ENCODE results near the gene PNLIPRP2. TPM values are rescaled to one million over a fixed set of nuclear protein-coding genes. Genes with fewer than 3 reads are reported as not detected.

The PNLIPRP2 gene
- total and polyA plus RNA-seq, 2 of the 8 experiments (the other 6 are each of a cell fraction or from before 2014, with no cell fraction given), result 0.11 TPM; not detected in 1

DNA sequence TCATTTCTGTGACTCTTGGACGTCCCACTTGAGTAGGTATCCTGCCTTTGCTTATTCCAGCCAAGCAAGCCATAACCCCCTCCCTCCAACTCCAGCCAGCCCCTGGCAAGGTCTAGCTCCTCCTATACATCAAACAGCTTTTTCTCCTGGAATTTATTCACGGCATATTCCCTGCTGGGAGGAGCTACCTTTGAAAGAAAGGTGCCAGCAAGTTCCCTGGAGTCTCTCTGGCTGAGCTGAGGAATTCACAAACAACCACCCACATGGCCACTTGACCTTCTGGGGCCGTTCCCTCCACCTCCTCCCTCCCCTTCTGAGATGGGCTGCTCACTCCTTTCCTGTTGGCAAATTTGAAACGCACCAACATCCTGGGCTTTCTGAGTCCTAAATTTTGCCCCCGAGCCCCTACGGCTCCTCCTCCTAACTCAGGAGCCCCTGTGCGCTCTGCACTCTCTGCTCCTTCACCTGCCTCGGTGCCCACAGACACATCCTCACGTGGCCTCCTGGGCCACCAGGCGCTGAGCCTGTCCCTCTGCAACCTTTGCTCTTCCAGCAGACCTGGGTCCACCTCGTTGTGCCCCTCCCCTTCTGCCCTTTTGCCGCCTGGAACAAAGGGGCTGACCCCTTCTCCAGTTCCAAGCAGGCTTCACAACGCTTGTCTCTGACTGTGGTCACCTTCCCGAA, 73.6 kb downstream of the PNLIPRP2 start (continued):
- TF ChIP-seq BACH1 (IDR thresholded peaks at IDR 0.05; ENCODE audit: low read length) (no peak), EGR1 (IDR thresholded peaks at IDR 0.05; ENCODE audit: borderline replicate concordance, low read depth, low read length) (0 out of 2 replicates have a peak, but pooled peaks have one; percentile 25), CBX5 (IDR thresholded peaks at IDR 0.05; ENCODE audit: low read depth, low read length) (no peak), HDAC2 (IDR thresholded peaks at IDR 0.05; ENCODE audit: borderline replicate concordance in 1 of 2, low read depth in 2 of 2, low read length in 2 of 2) (peak; percentile 55 to 59; a peak in 2 of 4 replicates), CEBPB (IDR thresholded peaks at IDR 0.05; ENCODE audit: low read depth, low read length) (no peak), SP4 (IDR thresholded peaks at IDR 0.05; ENCODE audit: low read length) (no peak)

Other genes with a start within 250 kb of the PNLIPRP2 start
- not detected in 2 replicates for gene PNLIPRP3, start 193.1 kb upstream of the PNLIPRP2 start, total RNA-seq (2021; fragmentation: NEBNext Ultra II Directional; extraction: Animal tissue kit (Norgen Biotek cat#: 25700))
- gene PNLIPRP3, start 193.1 kb upstream of the PNLIPRP2 start, polyA plus RNA-seq (2011; rRNA removed), result not detected in 2 replicates
- gene PNLIP, start 75.0 kb upstream of the PNLIPRP2 start, total RNA-seq (2021; fragmentation: NEBNext Ultra II Directional; extraction: Animal tissue kit (Norgen Biotek cat#: 25700)), result not detected in 2 replicates
- not detected in 2 replicates for gene PNLIP, start 75.0 kb upstream of the PNLIPRP2 start, polyA plus RNA-seq (2011; rRNA removed)
- gene PNLIPRP1, start 30.0 kb upstream of the PNLIPRP2 start, total RNA-seq (2021; fragmentation: NEBNext Ultra II Directional; extraction: Animal tissue kit (Norgen Biotek cat#: 25700)), result not detected in 2 replicates
- not detected in 2 replicates for gene PNLIPRP1, start 30.0 kb upstream of the PNLIPRP2 start, polyA plus RNA-seq (2011; rRNA removed)
- 4.8 and 6.9 TPM in 2 replicates for gene HSPA12A, start 121.6 kb downstream of the PNLIPRP2 start, total RNA-seq (2021; fragmentation: NEBNext Ultra II Directional; extraction: Animal tissue kit (Norgen Biotek cat#: 25700))
- gene HSPA12A, start 121.6 kb downstream of the PNLIPRP2 start, polyA plus RNA-seq (2011; rRNA removed), result 3.1 and 3.2 TPM in 2 replicates
- gene ENO4, start 228.5 kb downstream of the PNLIPRP2 start, total RNA-seq (2021; fragmentation: NEBNext Ultra II Directional; extraction: Animal tissue kit (Norgen Biotek cat#: 25700)), result 0.21 TPM in 1 of 2 replicates, not detected in the other
- 0.33 and 0.77 TPM in 2 replicates for gene ENO4, start 228.5 kb downstream of the PNLIPRP2 start, polyA plus RNA-seq (2011; rRNA removed)